ENCODE results near the gene ZNF24.

The ZNF24 gene

DNA sequence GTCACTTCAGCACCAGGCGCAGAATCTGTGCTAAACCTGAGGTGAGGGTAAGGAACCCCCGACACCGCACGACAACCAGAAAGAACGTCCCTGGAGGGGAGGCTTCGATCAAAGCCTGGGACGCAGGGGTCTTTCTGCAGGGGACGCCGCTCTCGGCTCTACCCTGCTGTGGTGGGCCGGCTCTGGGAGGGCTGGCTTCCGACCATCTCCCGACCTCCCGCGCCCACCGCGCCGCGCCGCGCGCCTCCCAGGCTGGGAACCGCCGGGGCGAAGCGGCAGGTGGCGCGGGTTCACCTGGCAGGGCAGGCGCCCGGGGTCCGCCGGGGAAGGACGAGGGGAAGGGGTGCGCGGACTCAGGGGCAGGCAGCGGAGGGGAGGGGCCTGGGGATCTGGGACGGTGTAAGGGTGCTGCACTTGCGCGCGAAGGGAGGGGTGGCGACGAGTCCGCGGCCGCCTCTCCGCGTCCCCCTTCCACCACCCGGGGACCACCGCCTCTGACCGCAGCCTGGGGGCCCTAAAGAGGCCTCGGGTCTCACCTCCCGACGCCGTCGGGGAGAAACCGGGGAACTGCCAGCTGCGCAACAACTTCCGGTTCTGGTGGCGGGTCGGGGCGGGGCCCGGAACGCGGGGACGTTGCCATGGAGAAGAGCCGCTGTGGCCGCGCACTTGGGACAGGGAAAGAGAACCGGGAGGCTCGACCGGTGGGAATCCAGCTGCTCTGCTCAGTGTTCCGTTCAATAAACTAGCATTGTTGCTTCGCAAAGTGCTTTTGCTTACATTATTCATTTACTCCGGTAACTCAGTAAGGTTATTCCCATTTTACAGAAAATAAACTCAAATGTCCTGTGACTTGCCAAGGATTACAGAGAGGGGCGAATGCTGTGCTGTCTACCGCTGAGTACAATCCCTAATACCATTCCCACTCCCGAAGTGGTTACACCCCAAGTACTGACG lies 32.8 kb upstream of the ZNF24 start, which contains the start of gene ZNF396:
ZNF396 (minus strand) TSS at position 596 of the 954 bp plus-strand sequence. CDS start 3,045 bp downstream, outside the sequence.
- H3K9ac ChIP-seq (ENCODE audit: low read depth, low read length): peak within 1 kb of the TSS; percentile 65
- no peaks in the 10 kb centered on the region for H3K36me3 ChIP-seq (ENCODE audit: control insufficient read depth, insufficient read depth, low read length)
- no peaks in the 10 kb centered on the region for H3K9me3 ChIP-seq (ENCODE audit: control insufficient read depth, insufficient read depth, low read length)
- H3K4me1 ChIP-seq (ENCODE audit: control insufficient read depth, insufficient read depth, low read length): peaks cover 5% of the 10 kb centered on the region
- peaks cover 12% of the 10 kb centered on the region for H3K27me3 ChIP-seq (ENCODE audit: control insufficient read depth, insufficient read depth, low read length)
- H3K4me3 ChIP-seq (ENCODE audit: low read depth, low read length): peak within 1 kb of the TSS; percentile 88

DNA sequence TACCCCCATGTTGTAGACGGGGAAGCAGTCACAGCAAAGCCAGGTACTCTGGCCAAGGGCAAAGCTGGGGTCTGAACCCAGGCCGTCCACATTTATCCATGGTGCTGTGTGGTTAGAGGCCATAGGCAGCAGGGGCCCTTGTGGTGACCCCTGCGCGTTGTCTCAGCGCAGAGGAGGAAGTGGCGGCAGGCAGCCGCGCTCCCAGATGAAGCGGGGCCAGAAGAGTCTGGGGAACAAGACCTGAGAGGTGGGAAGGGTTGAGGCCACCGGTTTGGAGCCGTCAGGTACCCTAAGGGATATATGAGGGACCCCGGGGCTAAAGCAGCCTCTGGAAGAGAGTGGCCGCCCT lies 32.1 kb upstream of the ZNF24 start:
- H3K9me3 ChIP-seq (ENCODE audit: control insufficient read depth, insufficient read depth, low read length): no peaks in the 10 kb centered on the region
- no peaks in the 10 kb centered on the region for H3K36me3 ChIP-seq (ENCODE audit: control insufficient read depth, insufficient read depth, low read length)
- peaks cover 12% of the 10 kb centered on the region for H3K27me3 ChIP-seq (ENCODE audit: control insufficient read depth, insufficient read depth, low read length)
- peak overlapping the region; percentile 65 for H3K9ac ChIP-seq (ENCODE audit: low read depth, low read length)
- H3K4me1 ChIP-seq (ENCODE audit: control insufficient read depth, insufficient read depth, low read length): peaks cover 5% of the 10 kb centered on the region
- peak overlapping the region; percentile 88 for H3K4me3 ChIP-seq (ENCODE audit: low read depth, low read length)

- H3K4me1 ChIP-seq (ENCODE audit: control insufficient read depth, insufficient read depth, low read length): peaks cover 5% of the 10 kb centered on the region
- no peak overlapping the region for H3K4me3 ChIP-seq (ENCODE audit: low read depth, low read length)
- no peaks in the 10 kb centered on the region for H3K9me3 ChIP-seq (ENCODE audit: control insufficient read depth, insufficient read depth, low read length)
- H3K9ac ChIP-seq (ENCODE audit: low read depth, low read length): no peak overlapping the region
- H3K27me3 ChIP-seq (ENCODE audit: control insufficient read depth, insufficient read depth, low read length): peaks cover 12% of the 10 kb centered on the region
- no peaks in the 10 kb centered on the region for H3K36me3 ChIP-seq (ENCODE audit: control insufficient read depth, insufficient read depth, low read length)
Observed at GRCh38 chr18:35374708-35375107, 30.5 kb upstream of the ZNF24 start.

DNA sequence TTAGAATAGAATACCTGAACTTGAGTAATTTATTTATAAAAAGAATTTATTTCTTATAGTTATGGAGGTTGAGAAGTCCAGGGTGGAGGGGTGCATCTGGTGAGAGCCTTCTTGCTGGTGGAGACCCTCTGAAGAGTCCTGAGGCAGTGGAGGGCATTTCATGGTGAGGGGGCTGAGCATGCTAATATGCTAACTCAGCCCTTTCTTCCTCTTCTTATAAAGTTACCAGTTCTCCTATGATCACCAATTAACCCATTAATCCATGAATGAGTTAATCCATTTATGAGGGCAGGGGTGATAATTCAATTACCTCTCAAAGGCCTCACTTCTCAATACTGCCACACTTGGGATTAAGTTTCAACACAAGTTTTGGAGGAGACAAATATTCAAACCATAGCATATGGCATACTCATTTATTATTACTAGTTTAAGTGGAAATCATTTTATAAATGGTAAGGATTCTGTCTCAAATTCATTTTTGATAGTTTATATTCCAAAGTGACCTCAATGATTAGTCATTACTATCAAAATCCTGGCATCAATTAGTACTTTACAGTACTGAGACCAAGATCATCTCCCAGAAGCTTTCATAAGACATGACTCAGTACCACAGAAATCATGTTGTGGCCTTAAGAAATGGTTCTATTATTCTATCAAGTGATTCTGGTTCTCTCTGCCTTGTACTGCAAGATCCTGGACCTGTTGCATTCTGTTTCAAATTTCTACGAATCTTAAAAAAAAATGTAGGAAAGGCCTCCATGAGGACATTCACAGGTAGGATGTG lies 27.4 kb upstream of the ZNF24 start:
- Histone ChIP-seq H3K9ac (ENCODE audit: low read depth, low read length) (no peak overlapping the region), H3K4me3 (ENCODE audit: low read depth, low read length) (no peak overlapping the region), H3K36me3 (ENCODE audit: control insufficient read depth, insufficient read depth, low read length) (no peaks in the 10 kb centered on the region), H3K4me1 (ENCODE audit: control insufficient read depth, insufficient read depth, low read length) (peaks cover 3% of the 10 kb centered on the region), H3K9me3 (ENCODE audit: control insufficient read depth, insufficient read depth, low read length) (no peaks in the 10 kb centered on the region), H3K27me3 (ENCODE audit: control insufficient read depth, insufficient read depth, low read length) (no peaks in the 10 kb centered on the region)

DNA sequence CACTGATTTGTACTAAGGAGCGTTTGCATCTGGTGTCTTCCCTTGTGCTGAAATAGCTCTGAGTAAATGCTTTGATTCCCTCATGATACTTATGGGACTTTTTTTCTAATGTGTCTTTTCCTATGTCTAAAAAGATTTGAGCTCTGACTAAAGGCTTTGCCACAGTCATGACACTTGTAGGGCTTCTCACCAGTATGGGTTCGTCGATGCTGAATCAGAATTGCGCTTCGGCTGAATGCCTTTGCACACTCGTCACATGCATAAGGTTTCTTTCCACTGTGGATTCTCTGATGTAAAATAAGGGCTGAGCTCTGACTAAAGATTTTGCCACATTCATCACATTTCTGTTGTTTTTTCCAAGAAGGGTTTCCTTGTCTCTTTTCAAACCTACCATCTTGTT lies 24.9 kb upstream of the ZNF24 start:
- no peak overlapping the region for H3K4me3 ChIP-seq (ENCODE audit: low read depth, low read length)
- H3K9me3 ChIP-seq (ENCODE audit: control insufficient read depth, insufficient read depth, low read length): no peaks in the 10 kb centered on the region
- no peak overlapping the region for H3K9ac ChIP-seq (ENCODE audit: low read depth, low read length)
- no peaks in the 10 kb centered on the region for H3K4me1 ChIP-seq (ENCODE audit: control insufficient read depth, insufficient read depth, low read length)
- no peaks in the 10 kb centered on the region for H3K27me3 ChIP-seq (ENCODE audit: control insufficient read depth, insufficient read depth, low read length)
- no peaks in the 10 kb centered on the region for H3K36me3 ChIP-seq (ENCODE audit: control insufficient read depth, insufficient read depth, low read length)

- Histone ChIP-seq H3K9ac (ENCODE audit: low read depth, low read length) (no peak overlapping the region), H3K4me1 (ENCODE audit: control insufficient read depth, insufficient read depth, low read length) (no peaks in the 10 kb centered on the region), H3K36me3 (ENCODE audit: control insufficient read depth, insufficient read depth, low read length) (no peaks in the 10 kb centered on the region), H3K4me3 (ENCODE audit: low read depth, low read length) (no peak overlapping the region), H3K9me3 (ENCODE audit: control insufficient read depth, insufficient read depth, low read length) (no peaks in the 10 kb centered on the region), H3K27me3 (ENCODE audit: control insufficient read depth, insufficient read depth, low read length) (no peaks in the 10 kb centered on the region)
Observed at GRCh38 chr18:35368595-35368994, 24.4 kb upstream of the ZNF24 start.

DNA sequence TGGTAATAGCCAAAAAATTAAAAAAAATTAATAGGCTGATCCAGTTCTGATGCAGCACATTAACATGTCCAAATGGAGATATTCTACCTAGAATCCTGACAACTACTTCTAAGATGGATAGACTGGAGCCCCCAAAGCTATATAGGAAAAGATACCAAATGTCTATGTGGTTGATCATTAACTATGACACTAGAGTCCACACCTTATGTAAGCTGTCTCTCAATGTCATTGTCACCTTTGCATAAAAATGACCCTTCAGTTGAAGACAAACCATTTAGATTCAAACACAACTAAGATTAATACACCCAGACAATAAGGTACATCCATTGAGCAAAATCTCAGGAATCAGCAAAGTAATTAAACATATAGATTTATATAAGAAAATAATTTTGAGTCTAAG lies 18.3 kb upstream of the ZNF24 start:
- Histone ChIP-seq H3K9ac (ENCODE audit: low read depth, low read length) (no peak overlapping the region), H3K36me3 (ENCODE audit: control insufficient read depth, insufficient read depth, low read length) (no peaks in the 10 kb centered on the region), H3K9me3 (ENCODE audit: control insufficient read depth, insufficient read depth, low read length) (no peaks in the 10 kb centered on the region), H3K4me3 (ENCODE audit: low read depth, low read length) (no peak overlapping the region), H3K27me3 (ENCODE audit: control insufficient read depth, insufficient read depth, low read length) (no peaks in the 10 kb centered on the region), H3K4me1 (ENCODE audit: control insufficient read depth, insufficient read depth, low read length) (no peaks in the 10 kb centered on the region)

- no peaks in the 10 kb centered on the region for H3K36me3 ChIP-seq (ENCODE audit: control insufficient read depth, insufficient read depth, low read length)
- no peak overlapping the region for H3K9ac ChIP-seq (ENCODE audit: low read depth, low read length)
- no peak overlapping the region for H3K4me3 ChIP-seq (ENCODE audit: low read depth, low read length)
- no peaks in the 10 kb centered on the region for H3K9me3 ChIP-seq (ENCODE audit: control insufficient read depth, insufficient read depth, low read length)
- no peaks in the 10 kb centered on the region for H3K4me1 ChIP-seq (ENCODE audit: control insufficient read depth, insufficient read depth, low read length)
- no peaks in the 10 kb centered on the region for H3K27me3 ChIP-seq (ENCODE audit: control insufficient read depth, insufficient read depth, low read length)
Observed at GRCh38 chr18:35361570-35362321, 17.5 kb upstream of the ZNF24 start.

DNA sequence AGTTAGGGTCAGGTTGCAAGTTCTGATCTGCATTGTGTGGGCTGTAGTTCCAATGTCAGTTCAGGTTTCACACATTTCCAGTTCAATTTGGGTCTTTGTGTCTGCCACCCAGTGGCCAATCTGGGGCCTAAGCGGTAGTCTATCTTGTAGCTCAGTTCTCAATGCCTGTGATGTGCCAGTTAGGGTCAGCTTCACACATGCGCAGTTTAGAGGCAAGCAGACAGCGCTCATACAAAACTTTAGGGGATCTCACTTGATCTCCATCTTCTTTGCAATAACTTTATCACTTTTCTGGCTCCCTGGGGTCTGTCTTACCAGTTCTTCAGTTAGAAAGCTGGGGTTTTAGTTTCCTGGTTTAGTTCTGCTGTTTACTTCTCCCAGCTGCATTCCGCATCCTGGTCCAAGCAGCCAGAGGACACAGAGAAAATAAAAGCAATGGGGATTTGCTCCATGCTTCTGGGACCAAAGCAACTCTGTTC lies 11.0 kb upstream of the ZNF24 start:
- Histone ChIP-seq H3K9ac (ENCODE audit: low read depth, low read length) (no peak overlapping the region), H3K27me3 (ENCODE audit: control insufficient read depth, insufficient read depth, low read length) (no peaks in the 10 kb centered on the region), H3K9me3 (ENCODE audit: control insufficient read depth, insufficient read depth, low read length) (peaks cover 8% of the 10 kb centered on the region), H3K36me3 (ENCODE audit: control insufficient read depth, insufficient read depth, low read length) (no peaks in the 10 kb centered on the region), H3K4me3 (ENCODE audit: low read depth, low read length) (no peak overlapping the region), H3K4me1 (ENCODE audit: control insufficient read depth, insufficient read depth, low read length) (no peaks in the 10 kb centered on the region)

DNA sequence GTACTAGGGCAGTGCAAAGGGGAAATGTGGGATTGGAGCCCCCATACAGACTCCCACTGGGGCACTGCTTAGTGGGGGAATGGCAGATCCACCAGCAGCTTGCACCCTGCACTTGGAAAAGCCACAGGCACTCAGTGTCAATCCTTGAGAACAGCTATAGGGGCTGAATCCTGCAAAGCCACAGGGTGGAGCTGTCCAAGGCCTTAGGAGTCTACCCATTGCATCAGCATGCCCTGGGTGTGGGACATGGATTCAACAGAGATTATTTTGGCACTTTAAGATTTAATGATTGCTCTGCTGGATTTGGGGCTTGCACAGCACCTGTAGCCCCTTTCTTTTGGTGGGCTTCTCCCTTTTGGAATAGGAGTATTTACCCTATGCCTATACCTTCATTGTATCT lies 8.6 kb upstream of the ZNF24 start:
- H3K4me1 ChIP-seq (ENCODE audit: control insufficient read depth, insufficient read depth, low read length): no peaks in the 10 kb centered on the region
- H3K9ac ChIP-seq (ENCODE audit: low read depth, low read length): no peak overlapping the region
- no peaks in the 10 kb centered on the region for H3K36me3 ChIP-seq (ENCODE audit: control insufficient read depth, insufficient read depth, low read length)
- no peak overlapping the region for H3K4me3 ChIP-seq (ENCODE audit: low read depth, low read length)
- no peaks in the 10 kb centered on the region for H3K27me3 ChIP-seq (ENCODE audit: control insufficient read depth, insufficient read depth, low read length)
- peaks cover 8% of the 10 kb centered on the region for H3K9me3 ChIP-seq (ENCODE audit: control insufficient read depth, insufficient read depth, low read length)

DNA sequence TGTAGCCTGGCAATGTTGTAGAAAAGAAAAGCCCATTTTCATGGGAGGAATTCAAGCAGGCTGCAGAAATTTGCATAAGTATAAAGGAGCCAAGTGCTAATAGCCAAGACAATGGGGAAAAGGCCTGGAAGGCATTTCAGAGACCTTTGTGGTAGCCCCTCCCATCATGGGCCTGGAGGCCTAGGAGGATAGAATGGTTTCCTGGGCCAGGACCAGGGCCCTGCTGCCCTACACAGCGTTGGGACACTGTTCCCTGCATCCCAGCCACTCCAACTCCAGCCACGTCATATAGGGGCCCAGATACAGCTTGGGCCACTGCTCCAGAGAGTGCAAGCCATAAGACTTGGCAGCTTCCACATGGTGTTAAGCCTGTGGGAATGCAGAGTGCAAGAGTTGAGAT lies 8.1 kb upstream of the ZNF24 start:
- Histone ChIP-seq H3K4me1 (ENCODE audit: control insufficient read depth, insufficient read depth, low read length) (no peaks in the 10 kb centered on the region), H3K36me3 (ENCODE audit: control insufficient read depth, insufficient read depth, low read length) (no peaks in the 10 kb centered on the region), H3K9me3 (ENCODE audit: control insufficient read depth, insufficient read depth, low read length) (peaks cover 8% of the 10 kb centered on the region), H3K9ac (ENCODE audit: low read depth, low read length) (no peak overlapping the region), H3K4me3 (ENCODE audit: low read depth, low read length) (no peak overlapping the region), H3K27me3 (ENCODE audit: control insufficient read depth, insufficient read depth, low read length) (no peaks in the 10 kb centered on the region)
